CD14-positive monocyte (primary cell): ENCODE data around the gene FBXO24. TPM values are rescaled to one million over a fixed set of nuclear protein-coding genes. Genes with fewer than 3 reads are reported as not detected.

ENCODE experiments used
- DNase-seq, 3 donors: peaks; one replicate each; pipeline ENCODE4 v3.0.0-alpha.2; 2011 to 2022
- H2AFZ ChIP-seq: 2 replicates; pipeline ENCODE4 v1.6.0; 2012; ENCODE audit warnings: mild to moderate bottlenecking, low read depth, low read length, inconsistent platforms; ENCODE audit not compliant: insufficient read depth, poor library complexity, severe bottlenecking
- H3K27ac ChIP-seq, 2 donors: 1 replicate in 1 of 2; 2 replicates in 1 of 2; pipeline ENCODE4 v1.5.1; 2012 to 2013; ENCODE audit warnings: low read length in 2 of 2, control low read depth in 1 of 2, inconsistent platforms in 1 of 2, low read depth in 1 of 2, mild to moderate bottlenecking in 1 of 2
- H3K27me3 ChIP-seq, 2 donors: one replicate each; pipeline versions ENCODE4 v1.6.0 to v1.6.1; 2011 to 2013; ENCODE audit warnings: low read length in 2 of 2; ENCODE audit not compliant: control insufficient read depth in 2 of 2, insufficient read depth in 2 of 2
- H3K36me3 ChIP-seq, 2 donors: replicated peaks in 1 of 2; 1 replicate in 1 of 2; 2 replicates in 1 of 2; pipeline versions ENCODE4 v1.5.1 to v1.6.1; 2012 to 2013; ENCODE audit warnings: low read length in 2 of 2, control low read depth in 1 of 2, inconsistent platforms in 1 of 2, mild to moderate bottlenecking in 1 of 2; ENCODE audit not compliant: insufficient read depth in 2 of 2, control insufficient read depth in 1 of 2
- H3K4me1 ChIP-seq, 2 donors: 1 replicate in 1 of 2; 2 replicates in 1 of 2; pipeline versions ENCODE4 v1.5.1 to v1.6.1; 2012 to 2013; ENCODE audit warnings: low read length in 2 of 2, control low read depth in 1 of 2, inconsistent platforms in 1 of 2, mild to moderate bottlenecking in 1 of 2, moderate library complexity in 1 of 2; ENCODE audit not compliant: insufficient read depth in 2 of 2, control insufficient read depth in 1 of 2
- H3K4me2 ChIP-seq: replicated peaks from 2 replicates; pipeline ENCODE3; 2012; ENCODE audit warnings: low read length, moderate library complexity, mild to moderate bottlenecking; ENCODE audit not compliant: poor library complexity, severe bottlenecking; ENCODE audit errors: extremely low read depth
- H3K4me3 ChIP-seq, 3 experiments: fragments of 200-600 bp in 1 of 3; sonication (generic) in 1 of 3; replicated peaks in 1 of 3; 1 replicate in 2 of 3; 2 replicates in 1 of 3; pipeline ENCODE4 v1.5.1; 2011 to 2013; ENCODE audit warnings: low read length in 3 of 3, mild to moderate bottlenecking in 3 of 3, control low read depth in 2 of 3, low read depth in 2 of 3, inconsistent platforms in 1 of 3, moderate library complexity in 1 of 3
- H3K79me2 ChIP-seq: 2 replicates; pipeline ENCODE4 v1.6.0; 2012; ENCODE audit warnings: mild to moderate bottlenecking, control low read depth, inconsistent platforms, low read length, moderate library complexity; ENCODE audit not compliant: insufficient read depth
- H3K9ac ChIP-seq: 2 replicates; pipeline ENCODE4 v1.6.0; 2017; ENCODE audit warnings: low read length, mild to moderate bottlenecking; ENCODE audit not compliant: insufficient read depth, poor library complexity, severe bottlenecking
- H3K9me3 ChIP-seq, 2 donors: replicated peaks in 1 of 2; 1 replicate in 1 of 2; 2 replicates in 1 of 2; pipeline versions ENCODE4 v1.5.1 to v1.6.1; 2012 to 2013; ENCODE audit warnings: low read length in 2 of 2, control low read depth in 1 of 2; ENCODE audit not compliant: control insufficient read depth in 1 of 2, insufficient read depth in 1 of 2
- H4K20me1 ChIP-seq: 2 replicates; pipeline ENCODE4 v1.6.0; 2012; ENCODE audit warnings: mild to moderate bottlenecking, low read length, control low read depth, moderate library complexity; ENCODE audit not compliant: insufficient read depth
- H3K27ac Mint-ChIP-seq, 7 donors: one replicate each; pipeline ENCODE4 v1.8.0; 2020; ENCODE audit warnings: mild to moderate bottlenecking in 7 of 7, mixed read lengths in 7 of 7, moderate library complexity in 6 of 7, inconsistent platforms in 2 of 7
- H3K27me3 Mint-ChIP-seq, 3 donors: one replicate each; pipeline ENCODE4 v1.8.0; 2021 to 2022; ENCODE audit warnings: low read depth in 3 of 3, mild to moderate bottlenecking in 3 of 3, mixed read lengths in 3 of 3, moderate library complexity in 3 of 3, inconsistent platforms in 1 of 3
- H3K36me3 Mint-ChIP-seq, 2 donors: one replicate each; pipeline ENCODE4 v1.8.0; 2020; ENCODE audit warnings: mixed read lengths in 2 of 2, inconsistent platforms in 1 of 2, mild to moderate bottlenecking in 1 of 2
- H3K4me1 Mint-ChIP-seq: one replicate; pipeline ENCODE4 v1.8.0; 2020; ENCODE audit warnings: mild to moderate bottlenecking, mixed read lengths
- H3K4me3 Mint-ChIP-seq, 2 donors: one replicate each; pipeline ENCODE4 v1.8.0; 2020; ENCODE audit warnings: mild to moderate bottlenecking in 2 of 2, mixed read lengths in 2 of 2, moderate library complexity in 1 of 2
- H3K9me3 Mint-ChIP-seq, 7 donors: one replicate each; pipeline ENCODE4 v1.8.0; 2020 to 2022; ENCODE audit warnings: mixed read lengths in 7 of 7, mild to moderate bottlenecking in 6 of 7, moderate library complexity in 6 of 7, inconsistent platforms in 2 of 7
- WGBS: methylation state at CpG from one replicate; pipeline ENCODE4 v1.1.5; 2013; ENCODE audit warnings: missing lambda C conversion rate; ENCODE audit not compliant: insufficient coverage; 5-methylcytosine and 5-hydroxymethylcytosine counted together
- intact Hi-C, 2 donors: fragments of 100-400 bp; cut with micrococcal nuclease; formaldehyde crosslinking; loops; one replicate each; pipeline versions ENCODE4 v1.15.0 to v1.15.1; 2023
- polyA plus RNA-seq, 3 donors: library from polyadenylated mRNA; depleted of rRNA in 1 of 3; unstranded in 2 of 3; stranded (reverse) in 1 of 3; fragments of 300-500 nt in 2 of 3; fragments of >200 nt in 1 of 3; fragmentation: Illumina TruSeq in 2 of 3; gene quantifications; 1 replicate in 2 of 3; 2 replicates in 1 of 3; pipeline ENCODE4 v1.2.3, GENCODE V29; 2012 to 2021
- TF ChIP-seq, protein P1 (sequence below): fragments of 200-600 bp; IDR thresholded peaks from one replicate; pipeline ENCODE4 v1.8.0; 2022; ENCODE audit warnings: antibody characterized with exemption, mild to moderate bottlenecking

Gene FBXO24
- polyA plus RNA-seq, 3 donors: 0.42 to 1.2 (median 0.69) TPM

- Histone ChIP-seq H3K4me3 (no peak overlapping the region), H3K9me3 (no peaks in the 10 kb centered on the region), H3K9ac (no peak overlapping the region), H3K36me3 (peaks cover 77 to 87% of the 10 kb centered on the region in 2 donors), H3K27me3 (peaks cover 3 to 24% of the 10 kb centered on the region in 2 donors), H3K27ac (no peak overlapping the region), H3K79me2 (peaks cover 8% of the 10 kb centered on the region), H2AFZ (no peak overlapping the region), H3K4me2 (no peak overlapping the region), H3K4me1 (peaks cover 15 to 25% of the 10 kb centered on the region in 2 donors), H4K20me1 (peaks cover 98% of the 10 kb centered on the region)
- peaks cover 2 to 11% (median 5%) of the 10 kb centered on the region in 7 donors for H3K9me3 Mint-ChIP-seq
- 100% methylated on average over 6 of the region's 14 CpGs for WGBS
- TF ChIP-seq, protein P1, sequence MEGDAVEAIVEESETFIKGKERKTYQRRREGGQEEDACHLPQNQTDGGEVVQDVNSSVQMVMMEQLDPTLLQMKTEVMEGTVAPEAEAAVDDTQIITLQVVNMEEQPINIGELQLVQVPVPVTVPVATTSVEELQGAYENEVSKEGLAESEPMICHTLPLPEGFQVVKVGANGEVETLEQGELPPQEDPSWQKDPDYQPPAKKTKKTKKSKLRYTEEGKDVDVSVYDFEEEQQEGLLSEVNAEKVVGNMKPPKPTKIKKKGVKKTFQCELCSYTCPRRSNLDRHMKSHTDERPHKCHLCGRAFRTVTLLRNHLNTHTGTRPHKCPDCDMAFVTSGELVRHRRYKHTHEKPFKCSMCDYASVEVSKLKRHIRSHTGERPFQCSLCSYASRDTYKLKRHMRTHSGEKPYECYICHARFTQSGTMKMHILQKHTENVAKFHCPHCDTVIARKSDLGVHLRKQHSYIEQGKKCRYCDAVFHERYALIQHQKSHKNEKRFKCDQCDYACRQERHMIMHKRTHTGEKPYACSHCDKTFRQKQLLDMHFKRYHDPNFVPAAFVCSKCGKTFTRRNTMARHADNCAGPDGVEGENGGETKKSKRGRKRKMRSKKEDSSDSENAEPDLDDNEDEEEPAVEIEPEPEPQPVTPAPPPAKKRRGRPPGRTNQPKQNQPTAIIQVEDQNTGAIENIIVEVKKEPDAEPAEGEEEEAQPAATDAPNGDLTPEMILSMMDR: no peak
- no peak overlapping the region for H3K4me3 Mint-ChIP-seq
- intact Hi-C loops: no loop called here
- H3K36me3 Mint-ChIP-seq: peaks cover 23 to 51% of the 10 kb centered on the region in 2 donors
- H3K27ac Mint-ChIP-seq: no peak overlapping the region
- peaks cover 21% of the 10 kb centered on the region for H3K4me1 Mint-ChIP-seq
- DNase-seq: no peak
- peaks cover 19 to 37% (median 29%) of the 10 kb centered on the region in 3 donors for H3K27me3 Mint-ChIP-seq
Observed at GRCh38 chr7:100575206-100575631, 10.9 kb upstream of the FBXO24 start.

- Mint-ChIP-seq H3K27ac (no peak overlapping the region), H3K27me3 (peaks cover 14 to 30% (median 23%) of the 10 kb centered on the region in 3 donors), H3K4me3 (no peak overlapping the region), H3K36me3 (peaks cover 23 to 51% of the 10 kb centered on the region in 2 donors), H3K9me3 (peaks cover 2 to 5% (median 4%) of the 10 kb centered on the region in 7 donors), H3K4me1 (peaks cover 16% of the 10 kb centered on the region)
- peaks cover 14% of the 10 kb centered on the region for H3K79me2 ChIP-seq
- intact Hi-C loops: no loop called here
- peaks cover 83 to 93% of the 10 kb centered on the region in 2 donors for H3K36me3 ChIP-seq
- no peaks in the 10 kb centered on the region for H3K9me3 ChIP-seq
- no peak overlapping the region for H3K4me3 ChIP-seq
- H3K27me3 ChIP-seq: peaks cover 3 to 18% of the 10 kb centered on the region in 2 donors
- H3K27ac ChIP-seq: no peak overlapping the region
- H3K4me2 ChIP-seq: no peak overlapping the region
- TF ChIP-seq, protein P1: no peak
- H2AFZ ChIP-seq: no peak overlapping the region
- WGBS: 95% methylated on average over 9 of the region's 17 CpGs
- peaks cover 9 to 19% of the 10 kb centered on the region in 2 donors for H3K4me1 ChIP-seq
- no peak overlapping the region for H3K9ac ChIP-seq
- no peak for DNase-seq
- peaks cover 98% of the 10 kb centered on the region for H4K20me1 ChIP-seq
Observed at GRCh38 chr7:100575746-100576383, 10.3 kb upstream of the FBXO24 start.
